Gastroesophageal sphincter (tissue), 4 donors: ENCODE results near the gene OST4. TPM values are rescaled to one million over a fixed set of nuclear protein-coding genes. Genes with fewer than 3 reads are reported as not detected.

ENCODE experiments used
- ATAC-seq: fragments of 150-250 bp; one replicate; pipeline ENCODE4 v1.9.1; 2016; ENCODE audit warnings: mild to moderate bottlenecking, moderate library complexity
- H3K27ac ChIP-seq, 4 donors: fragments of 200-600 bp; sonication (generic) in 3 of 4; 1 replicate in 3 of 4; 2 replicates in 1 of 4; pipeline ENCODE4 v1.5.1; 2016 to 2019
- H3K27me3 ChIP-seq: fragments of 200-600 bp; sonication (generic); one replicate; pipeline ENCODE4 v1.5.1; 2019
- H3K36me3 ChIP-seq, 2 donors: fragments of 200-600 bp; sonication (generic); one replicate each; pipeline ENCODE4 v1.5.1; 2019; ENCODE audit warnings: control low read depth in 1 of 2
- H3K4me1 ChIP-seq, 3 donors: fragments of 200-600 bp; sonication (generic); 1 replicate in 2 of 3; 2 replicates in 1 of 3; pipeline ENCODE4 v1.5.1; 2016 to 2019; ENCODE audit warnings: control low read depth in 2 of 3
- H3K4me3 ChIP-seq, 2 donors: fragments of 200-600 bp; sonication (generic); one replicate each; pipeline ENCODE4 v1.5.1; 2019; ENCODE audit warnings: mild to moderate bottlenecking in 1 of 2, moderate library complexity in 1 of 2
- H3K9me3 ChIP-seq, 3 donors: fragments of 200-600 bp; sonication (generic); one replicate each; pipeline ENCODE4 v1.5.1; 2017 to 2019; ENCODE audit warnings: control low read depth in 2 of 3
- CTCF ChIP-seq, 4 experiments: fragments of 200-600 bp in 2 of 4; fragments of 450-650 bp in 2 of 4; sonication (generic) in 1 of 4; IDR thresholded peaks; one replicate each; pipeline ENCODE4 v1.5.1; 2017 to 2019; ENCODE audit warnings: antibody characterized with exemption in 4 of 4, mild to moderate bottlenecking in 2 of 4, moderate library complexity in 2 of 4
- EP300 ChIP-seq: sonication (generic); formaldehyde crosslinking; IDR thresholded peaks from one replicate; pipeline ENCODE4 v1.6.1; 2017; ENCODE audit warnings: antibody characterized with exemption, mild to moderate bottlenecking
- POLR2A ChIP-seq, 2 donors: fragments of 450-650 bp; IDR thresholded peaks; one replicate each; pipeline ENCODE4 v1.6.1; 2017; ENCODE audit warnings: antibody characterized with exemption in 2 of 2, mild to moderate bottlenecking in 2 of 2, moderate library complexity in 1 of 2
- POLR2AphosphoS5 ChIP-seq: sonication (generic); formaldehyde crosslinking; IDR thresholded peaks from one replicate; pipeline ENCODE4 v1.6.1; 2017; ENCODE audit warnings: antibody characterized with exemption
- WGBS, 2 donors: methylation state at CpG; one replicate each; pipeline ENCODE4 v1.1.5; 2018; ENCODE audit warnings: low coverage in 1 of 2; 5-methylcytosine and 5-hydroxymethylcytosine counted together
- total RNA-seq, 4 donors: library from RNA; depleted of rRNA; stranded (reverse); fragments of >200 nt; gene quantifications; one replicate each; pipeline ENCODE4 v1.1.0, GENCODE V29; 2016

OST4 gene
- total RNA-seq, 4 donors from 2014 or later, result 201 to 353 (median 221) TPM

- Histone ChIP-seq H3K9me3 (no peaks in the 10 kb centered on the region), H3K4me3 (peak within 1 kb of the TSS; percentile 58 to 65), H3K36me3 (peaks cover 0 to 15% of the 10 kb centered on the region in 2 donors), H3K27ac (peak within 1 kb of the TSS; percentile 79 to 98 (median 90)), H3K27me3 (no peaks in the 10 kb centered on the region), H3K4me1 (peaks cover 4 to 65% (median 20%) of the 10 kb centered on the region in 3 donors)
- peak; percentile 23 for ATAC-seq
- 0 to 42% methylated on average over 4 to 10 of the region's 54 CpGs for WGBS, 2 donors
- TF ChIP-seq EP300, result no peak
- TF ChIP-seq POLR2AphosphoS5, result peak; percentile 14
- no peak for TF ChIP-seq CTCF (IDR thresholded peaks at IDR 0.05)
- TF ChIP-seq POLR2A (IDR thresholded peaks at IDR 0.05), result no peak
Measured at GRCh38 chr2:27086724-27087593, 15.5 kb upstream of the OST4 start, which contains the start of gene KHK. KHK (plus strand) TSS chr2:27086772; CDS start chr2:27087260, 488 bp downstream.

GRCh38 chr2:27086090-27086723 is 14.8 kb upstream of the OST4 start:
- ATAC-seq, result peak; percentile 95
- Histone ChIP-seq H3K36me3 (peaks cover 0 to 19% of the 10 kb centered on the region in 2 donors), H3K4me1 (peaks cover 6 to 73% (median 28%) of the 10 kb centered on the region in 3 donors), H3K9me3 (no peaks in the 10 kb centered on the region), H3K27ac (peak overlapping the region; percentile 79 to 98 (median 90)), H3K27me3 (no peaks in the 10 kb centered on the region), H3K4me3 (peak overlapping the region; percentile 58 to 65)
- 0% methylated on average over 15 of the region's 81 CpGs; no CpG with 5 or more reads in 1 of the 2 donors for WGBS, 2 donors
- TF ChIP-seq CTCF (IDR thresholded peaks at IDR 0.05) (peak in 3 of 4 experiments; percentile 96 to 99 (median 98)), POLR2AphosphoS5 (peak; percentile 80), EP300 (no peak), POLR2A (IDR thresholded peaks at IDR 0.05) (peak; percentile 77 to 81)

GRCh38 chr2:27085673-27086089 is 14.2 kb upstream of the OST4 start:
- no CpG with 5 or more reads among the region's 38 CpGs for WGBS, 2 donors
- peaks cover 6 to 78% (median 30%) of the 10 kb centered on the region in 3 donors for H3K4me1 ChIP-seq
- ATAC-seq, result peak; percentile 60

GRCh38 chr2:27085062-27085672 is 13.7 kb upstream of the OST4 start:
- Histone ChIP-seq H3K36me3 (peaks cover 0 to 19% of the 10 kb centered on the region in 2 donors), H3K27me3 (no peaks in the 10 kb centered on the region), H3K27ac (peak overlapping the region; percentile 79 to 98 (median 90)), H3K4me1 (peaks cover 6 to 83% (median 35%) of the 10 kb centered on the region in 3 donors), H3K9me3 (no peaks in the 10 kb centered on the region), H3K4me3 (peak overlapping the region; percentile 58 to 65)
- WGBS, 2 donors, result 43 to 67% methylated on average over 1 to 3 of the region's 10 CpGs
- TF ChIP-seq CTCF (IDR thresholded peaks at IDR 0.05) (no peak), POLR2A (IDR thresholded peaks at IDR 0.05) (no peak), EP300 (no peak), POLR2AphosphoS5 (no peak)
- ATAC-seq, result no peak

More at GRCh38 chr2:27085673-27086089, 14.2 kb upstream of the OST4 start:
- H3K9me3 ChIP-seq, result no peaks in the 10 kb centered on the region
- TF ChIP-seq POLR2AphosphoS5, result peak; percentile 69
- peak in 3 of 4 experiments; percentile 33 to 84 (median 48) for TF ChIP-seq CTCF (IDR thresholded peaks at IDR 0.05)
- no peak for TF ChIP-seq EP300
- TF ChIP-seq POLR2A (IDR thresholded peaks at IDR 0.05), result peak in 1 of 2 donors; percentile 31
- H3K36me3 ChIP-seq, result peaks cover 0 to 19% of the 10 kb centered on the region in 2 donors
- peak overlapping the region; percentile 79 to 98 (median 90) for H3K27ac ChIP-seq
- no peaks in the 10 kb centered on the region for H3K27me3 ChIP-seq
- H3K4me3 ChIP-seq, result peak overlapping the region; percentile 58 to 65
